ENCODE data around the gene ALCAM. TPM values are rescaled to one million over a fixed set of nuclear protein-coding genes. Genes with fewer than 3 reads are reported as not detected.

ALCAM gene
- total and polyA plus RNA-seq, 8 donors = 11.3 to 121 (median 50.7) TPM

GRCh38 chr3:105511031-105511430 is 144.3 kb downstream of the ALCAM start:
- Histone ChIP-seq H3K4me3 (no peak overlapping the region), H3K27ac (no peak overlapping the region), H3K4me1 (no peaks in the 10 kb centered on the region), H3K36me3 (no peaks in the 10 kb centered on the region), H3K9me3 (no peaks in the 10 kb centered on the region), H3K27me3 (no peaks in the 10 kb centered on the region)
- intact Hi-C loops (cut with DNase I; ENCODE audit: low total_unique reads) = loop anchor here (10.0 kb wide), 1 partner anchor 936 kb away; no protein-coding TSS in a partner anchor
- DNase-seq = no peak
- TF ChIP-seq POLR2A (IDR thresholded peaks at IDR 0.05) = no peak
- TF ChIP-seq, protein P1, sequence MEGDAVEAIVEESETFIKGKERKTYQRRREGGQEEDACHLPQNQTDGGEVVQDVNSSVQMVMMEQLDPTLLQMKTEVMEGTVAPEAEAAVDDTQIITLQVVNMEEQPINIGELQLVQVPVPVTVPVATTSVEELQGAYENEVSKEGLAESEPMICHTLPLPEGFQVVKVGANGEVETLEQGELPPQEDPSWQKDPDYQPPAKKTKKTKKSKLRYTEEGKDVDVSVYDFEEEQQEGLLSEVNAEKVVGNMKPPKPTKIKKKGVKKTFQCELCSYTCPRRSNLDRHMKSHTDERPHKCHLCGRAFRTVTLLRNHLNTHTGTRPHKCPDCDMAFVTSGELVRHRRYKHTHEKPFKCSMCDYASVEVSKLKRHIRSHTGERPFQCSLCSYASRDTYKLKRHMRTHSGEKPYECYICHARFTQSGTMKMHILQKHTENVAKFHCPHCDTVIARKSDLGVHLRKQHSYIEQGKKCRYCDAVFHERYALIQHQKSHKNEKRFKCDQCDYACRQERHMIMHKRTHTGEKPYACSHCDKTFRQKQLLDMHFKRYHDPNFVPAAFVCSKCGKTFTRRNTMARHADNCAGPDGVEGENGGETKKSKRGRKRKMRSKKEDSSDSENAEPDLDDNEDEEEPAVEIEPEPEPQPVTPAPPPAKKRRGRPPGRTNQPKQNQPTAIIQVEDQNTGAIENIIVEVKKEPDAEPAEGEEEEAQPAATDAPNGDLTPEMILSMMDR (IDR thresholded peaks at IDR 0.05) = no peak
- no peak for TF ChIP-seq POLR2AphosphoS5 (IDR thresholded peaks at IDR 0.05)
- TF ChIP-seq EP300 (IDR thresholded peaks at IDR 0.05) = no peak

DNA sequence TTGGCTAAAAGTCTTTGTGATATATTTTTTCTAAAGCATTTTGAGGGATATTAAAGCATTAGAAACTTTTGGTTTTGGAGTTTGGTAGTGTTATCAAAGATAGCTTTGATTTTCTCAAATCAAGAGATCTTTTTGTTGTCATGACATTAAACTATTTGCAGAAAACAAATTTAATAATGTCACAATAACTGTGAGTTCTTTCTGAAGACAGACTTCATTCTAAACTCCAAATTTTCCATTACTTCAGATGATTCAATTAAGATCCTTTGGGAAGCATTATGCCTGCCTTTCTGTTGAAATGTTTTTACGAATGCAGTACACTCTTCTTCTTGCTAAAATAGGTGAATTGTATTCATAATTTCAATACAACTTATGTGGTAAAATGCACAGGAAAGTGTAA is 145.4 kb downstream of the ALCAM start:
- Histone ChIP-seq H3K4me3 (no peak overlapping the region), H3K4me1 (no peaks in the 10 kb centered on the region), H3K36me3 (no peaks in the 10 kb centered on the region), H3K27ac (no peak overlapping the region), H3K27me3 (no peaks in the 10 kb centered on the region), H3K9me3 (no peaks in the 10 kb centered on the region)
- intact Hi-C loops (cut with DNase I; ENCODE audit: low total_unique reads) = loop anchor here (10.0 kb wide), 1 partner anchor 937 kb away; no protein-coding TSS in a partner anchor
- 70 to 92% (median 91%) methylated on average over 1 of the region's 1 CpG for WGBS, 5 donors
- DNase-seq = no peak
- TF ChIP-seq POLR2A (IDR thresholded peaks at IDR 0.05) (no peak), POLR2AphosphoS5 (IDR thresholded peaks at IDR 0.05) (no peak), EP300 (IDR thresholded peaks at IDR 0.05) (no peak)
- TF ChIP-seq, protein P1 (IDR thresholded peaks at IDR 0.05) = no peak

- Histone ChIP-seq H3K36me3 (no peaks in the 10 kb centered on the region), H3K9me3 (no peaks in the 10 kb centered on the region), H3K4me3 (no peak overlapping the region), H3K4me1 (no peaks in the 10 kb centered on the region), H3K27me3 (no peaks in the 10 kb centered on the region), H3K27ac (no peak overlapping the region)
- no peak for TF ChIP-seq POLR2A (IDR thresholded peaks at IDR 0.05)
- TF ChIP-seq EP300 (IDR thresholded peaks at IDR 0.05) = no peak
- TF ChIP-seq, protein P1 (IDR thresholded peaks at IDR 0.05) = no peak
- no peak for TF ChIP-seq POLR2AphosphoS5 (IDR thresholded peaks at IDR 0.05)
- DNase-seq = no peak
- 87 to 95% (median 92%) methylated on average over 1 of the region's 1 CpG for WGBS, 5 donors
- intact Hi-C loops (cut with DNase I; ENCODE audit: low total_unique reads) = loop anchor here (10.0 kb wide), 1 partner anchor 938 kb away; no protein-coding TSS in a partner anchor
These were observed 146.3 kb downstream of the ALCAM start for GRCh38 chr3:105513042-105513441.

DNA sequence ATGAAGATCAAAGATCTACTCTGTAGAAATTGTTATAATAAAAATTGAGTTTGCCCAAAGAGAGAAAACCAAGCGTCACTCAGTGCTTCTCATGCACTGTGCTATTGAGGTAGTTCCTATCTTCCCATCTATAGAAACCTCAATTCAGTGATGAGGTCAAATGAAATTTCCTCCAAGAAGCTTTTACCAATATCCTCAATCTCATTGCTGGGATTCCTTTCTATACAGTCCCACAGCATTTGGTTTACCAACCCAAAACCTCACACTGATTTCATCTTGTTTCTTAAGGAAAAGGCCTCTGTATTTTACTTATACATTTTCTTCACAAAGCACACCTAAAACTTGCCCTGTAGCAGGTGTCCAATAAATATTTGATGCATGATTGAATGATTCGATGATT is 147.2 kb downstream of the ALCAM start:
- TF ChIP-seq POLR2A (IDR thresholded peaks at IDR 0.05) (no peak), POLR2AphosphoS5 (IDR thresholded peaks at IDR 0.05) (no peak), EP300 (IDR thresholded peaks at IDR 0.05) (no peak)
- TF ChIP-seq, protein P1 (IDR thresholded peaks at IDR 0.05) = no peak
- no peak for DNase-seq
- H3K4me1 ChIP-seq = peaks cover 0 to 4% (median 0%) of the 10 kb centered on the region in 4 donors
- H3K9me3 ChIP-seq = no peaks in the 10 kb centered on the region
- intact Hi-C loops (cut with DNase I; ENCODE audit: low total_unique reads) = loop anchor here (10.0 kb wide), 1 partner anchor 939 kb away; no protein-coding TSS in a partner anchor
- H3K27ac ChIP-seq = no peak overlapping the region
- H3K27me3 ChIP-seq = no peaks in the 10 kb centered on the region
- 95 to 99% (median 96%) methylated on average over 2 of the region's 2 CpGs for WGBS, 5 donors
- H3K36me3 ChIP-seq = no peaks in the 10 kb centered on the region
- H3K4me3 ChIP-seq = no peak overlapping the region

All from stomach (tissue), 9 donors.